Measurements from ENCODE around the gene ZNF746.

- no peak for TF ChIP-seq CTCF (IDR thresholded peaks at IDR 0.05 in 4 of 5, conservative IDR thresholded peaks at IDR 0.05 in 1 of 5)
- TF ChIP-seq POLR2A (IDR thresholded peaks at IDR 0.05), result no peak
Measured at GRCh38 chr7:149430192-149430591, 67.4 kb downstream of the ZNF746 start.

All from gastrocnemius medialis (tissue), 4 donors.